DMS 273 treated with DMSO at 0.1 percent for 48 hours (cell line): ENCODE results near the gene OR6N2.

Experiments used
- DNase-seq: peaks from one replicate; lab custom pipeline; 2025; lab: John Stamatoyannopoulos, UW

The OR6N2 gene

DNA sequence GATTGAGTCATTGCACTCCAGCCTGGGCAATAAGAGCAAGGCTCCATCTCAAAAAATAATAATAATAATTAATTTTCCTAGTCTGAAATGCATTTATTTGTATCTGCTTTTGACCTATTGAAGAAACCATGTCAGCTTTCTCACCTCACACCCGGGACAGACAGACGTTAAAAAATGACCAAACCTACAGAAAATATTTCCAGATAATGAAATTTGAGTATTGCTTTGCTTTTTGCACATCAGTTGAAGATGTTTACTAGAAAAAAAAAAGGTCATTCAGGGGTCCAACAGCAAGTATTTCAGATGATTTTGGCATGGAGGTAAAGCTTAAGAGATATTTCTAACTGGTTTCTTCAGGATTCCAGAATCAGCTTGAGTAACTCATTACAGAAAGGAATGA is 26.6 kb downstream of the OR6N2 start, which contains the start of gene OR6K6:
OR6K6 (plus strand) TSS at position 301 of the 400 bp plus-strand sequence. CDS start 168 bp downstream, outside the sequence.
- DNase-seq = no peak

DNA sequence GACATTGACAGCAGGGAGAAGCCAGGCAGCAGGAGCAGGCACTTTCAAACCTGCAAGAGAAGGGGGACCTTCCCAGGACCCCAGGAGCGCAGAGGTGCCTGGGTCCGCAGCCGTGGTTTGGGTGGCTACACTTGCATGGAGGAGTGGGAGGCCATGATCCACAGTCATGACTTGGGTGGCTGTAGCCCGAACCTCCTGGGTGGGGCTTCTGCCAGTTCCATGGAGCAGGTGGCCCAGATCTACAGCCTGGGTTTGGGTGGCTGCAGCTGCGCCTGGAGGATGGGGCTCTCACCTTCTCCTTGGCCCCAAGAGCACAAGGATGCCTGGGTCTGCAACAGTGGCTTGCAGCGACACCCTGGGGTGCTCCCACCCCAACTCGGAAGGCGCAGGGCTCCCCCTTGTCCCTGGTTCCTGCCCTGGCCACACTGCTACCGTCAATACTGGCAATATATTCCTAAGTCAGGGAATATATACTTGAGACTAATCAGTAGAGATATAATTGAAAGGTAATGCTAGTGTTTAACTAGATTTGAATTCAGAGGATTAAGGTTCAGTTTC is 28.8 kb downstream of the OR6N2 start:
- DNase-seq = no peak

DNA sequence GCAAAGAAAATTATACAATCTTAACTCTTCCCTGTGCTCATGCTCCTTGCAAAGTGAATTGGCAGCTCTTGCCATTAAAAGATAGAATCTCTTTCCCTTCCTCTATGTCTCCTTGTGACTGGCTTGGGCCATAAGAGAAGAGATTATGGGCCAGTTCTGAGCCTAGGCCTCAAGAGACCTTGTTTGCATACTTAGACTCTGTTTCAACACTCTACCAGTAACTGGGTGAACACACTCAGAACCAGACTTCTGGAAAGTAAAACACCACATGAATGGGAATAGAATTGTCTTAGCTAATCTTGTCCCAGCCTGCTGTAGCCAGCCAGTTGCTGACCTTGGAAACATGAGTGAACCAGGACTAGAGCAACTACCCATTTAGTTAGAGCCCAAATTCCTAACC is 45.2 kb downstream of the OR6N2 start:
- DNase-seq = no peak

DNA sequence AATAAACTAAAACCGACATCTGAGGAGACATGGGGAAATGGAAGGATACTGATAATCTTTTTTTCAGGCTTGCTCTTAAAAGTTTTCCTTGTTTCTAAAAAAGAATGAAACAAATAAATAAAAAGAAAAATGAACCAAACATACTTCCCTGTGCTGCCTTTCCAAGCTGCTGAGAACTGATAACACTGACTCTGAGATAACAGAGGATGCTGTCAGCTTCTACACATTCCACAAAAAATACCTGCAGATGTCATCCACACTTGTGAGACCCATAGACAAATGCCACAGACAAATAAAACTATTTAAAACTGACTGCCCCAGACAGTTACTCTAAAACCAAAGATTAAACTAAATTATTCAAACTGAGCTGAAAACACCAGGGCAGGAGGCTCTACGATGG is 48.5 kb downstream of the OR6N2 start:
- no peak for DNase-seq

DNA sequence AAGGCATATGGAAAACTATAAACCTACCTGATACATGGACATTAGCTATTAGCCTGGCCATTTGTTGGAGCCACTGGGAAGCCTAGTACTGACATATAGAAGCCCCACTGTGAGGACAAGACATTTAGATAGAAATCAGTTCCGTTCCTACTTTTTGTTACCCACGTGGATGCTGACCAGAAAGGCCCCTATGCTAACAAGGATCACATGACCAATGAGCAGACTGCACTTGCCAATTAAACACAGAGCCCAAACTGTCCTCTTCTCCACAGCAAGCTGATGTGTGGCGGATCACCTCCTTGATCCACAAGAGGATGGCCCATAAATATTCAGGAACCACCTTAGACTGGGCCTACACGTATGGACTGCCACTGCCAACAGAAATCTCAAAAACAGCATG is 49.3 kb downstream of the OR6N2 start:
- no peak for DNase-seq

DNA sequence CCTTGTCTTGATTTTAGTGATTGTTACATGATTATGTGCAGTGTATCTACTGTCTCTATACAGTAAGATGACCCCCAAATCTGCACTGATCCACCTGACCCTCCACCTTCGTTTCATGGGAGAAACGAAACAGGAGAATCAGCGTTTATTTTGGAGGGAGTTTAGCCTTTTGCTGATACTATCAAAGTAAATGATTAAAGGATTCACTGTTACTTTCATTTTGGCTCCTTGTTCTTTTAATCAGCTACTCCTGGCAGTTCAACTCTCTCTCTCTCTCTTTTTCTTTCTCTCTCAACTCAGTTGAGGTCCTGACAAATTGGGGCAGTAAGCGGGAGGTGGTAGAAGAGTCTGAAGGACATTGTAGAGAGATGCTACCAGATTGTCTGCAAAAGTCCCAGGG is 50.6 kb downstream of the OR6N2 start:
- no peak for DNase-seq

DNA sequence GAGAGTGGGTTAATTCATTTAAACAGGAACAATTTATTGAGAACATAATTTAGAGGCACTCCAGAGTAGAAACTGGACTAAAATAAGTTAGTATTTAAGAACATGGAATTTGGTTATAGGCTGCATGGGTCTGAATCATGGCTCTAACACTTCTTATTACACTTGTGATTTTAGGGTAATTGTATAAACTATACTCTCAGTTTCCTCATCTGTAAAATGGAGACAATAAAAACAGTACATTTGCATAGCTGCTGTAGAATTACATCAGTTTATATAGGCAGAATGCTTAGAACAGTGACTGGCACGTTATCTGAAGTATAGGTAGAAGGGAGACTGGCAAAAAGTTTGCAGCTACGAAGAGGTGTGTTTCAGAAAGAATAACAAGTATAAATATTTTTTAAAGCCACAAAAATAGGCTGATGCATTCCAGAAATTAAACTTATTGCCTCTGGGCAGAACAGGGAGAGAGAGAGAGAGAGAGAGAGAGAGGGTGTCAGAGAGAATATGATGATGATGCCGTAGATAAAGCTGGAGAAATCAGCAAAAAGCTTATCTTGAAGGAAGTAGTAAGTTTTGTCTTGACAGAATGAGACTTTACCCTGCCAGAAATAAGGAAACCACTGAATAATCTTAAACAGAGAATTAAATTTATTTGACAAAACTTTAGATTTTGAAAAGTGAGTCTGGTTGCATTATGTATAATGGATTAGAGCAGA is 52.3 kb downstream of the OR6N2 start:
- no peak for DNase-seq

DNA sequence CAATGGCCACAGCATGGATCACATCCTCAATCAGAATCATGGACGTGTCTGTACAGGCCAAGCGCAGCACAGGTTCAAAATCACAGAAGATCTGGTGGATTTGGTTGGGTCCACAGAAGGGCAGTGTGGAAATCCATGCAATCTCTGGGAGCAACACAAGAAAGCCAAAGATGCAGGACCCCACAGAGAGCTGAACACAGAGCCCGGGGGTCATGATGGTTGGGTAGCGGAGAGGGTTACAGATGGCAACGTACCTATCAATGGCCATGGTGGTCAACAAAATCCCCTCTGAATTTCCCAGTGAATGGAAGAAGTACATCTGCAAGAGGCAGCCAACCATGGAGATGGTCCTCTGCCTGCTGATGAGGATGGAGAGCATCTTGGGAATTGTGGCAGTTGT is 56.6 kb downstream of the OR6N2 start:
- no peak for DNase-seq
